Fibroblast of lung (primary cell): Measurements from ENCODE around the gene TGFBRAP1. TPM values are rescaled to one million over a fixed set of nuclear protein-coding genes. Genes with fewer than 3 reads are reported as not detected.
A peak's percentile ranks its signal among the peaks of the same experiment; 100 is the strongest.

Experiments
- DNase-seq, 2 donors: peaks; one replicate each; pipeline versions ENCODE4 v3.0.0 to v3.0.0-alpha.2; 2010; ENCODE audit warnings: low read depth in 2 of 2
- H2AFZ ChIP-seq: 2 replicates; pipeline ENCODE4 v1.5.1; 2012; ENCODE audit warnings: low read length, control low read depth, inconsistent platforms
- H3K27ac ChIP-seq: 2 replicates; pipeline ENCODE4 v1.5.1; 2011; ENCODE audit warnings: low read length, control low read depth; ENCODE audit not compliant: insufficient read depth
- H3K27me3 ChIP-seq: 2 replicates; pipeline ENCODE4 v1.5.1; 2011; ENCODE audit warnings: mild to moderate bottlenecking, low read length; ENCODE audit not compliant: control insufficient read depth, insufficient read depth
- H3K36me3 ChIP-seq: 2 replicates; pipeline ENCODE4 v1.5.1; 2011; ENCODE audit warnings: low read length; ENCODE audit not compliant: control insufficient read depth, insufficient read depth
- H3K4me1 ChIP-seq: 2 replicates; pipeline ENCODE4 v1.5.1; 2011; ENCODE audit warnings: low read length; ENCODE audit not compliant: control insufficient read depth, insufficient read depth; ENCODE audit errors: extremely low read depth
- H3K4me2 ChIP-seq: 2 replicates; pipeline ENCODE4 v1.5.1; 2011; ENCODE audit warnings: low read length, control low read depth; ENCODE audit not compliant: insufficient read depth; ENCODE audit errors: extremely low read depth
- H3K4me3 ChIP-seq, 4 experiments: fragments of 200-600 bp in 1 of 4; sonication (generic) in 1 of 4; replicated peaks in 1 of 4; 2 replicates each; pipeline ENCODE4 v1.5.1; 2011 to 2016; ENCODE audit warnings: low read length in 4 of 4, low read depth in 3 of 4, mild to moderate bottlenecking in 3 of 4, control low read depth in 2 of 4, inconsistent platforms in 1 of 4, mixed read lengths in 1 of 4; ENCODE audit not compliant: insufficient read depth in 1 of 4; ENCODE audit errors: control extremely low read depth in 1 of 4
- H3K79me2 ChIP-seq: 2 replicates; pipeline ENCODE4 v1.5.1; 2012; ENCODE audit warnings: mild to moderate bottlenecking, low read length, inconsistent platforms; ENCODE audit not compliant: control insufficient read depth, insufficient read depth
- H3K9ac ChIP-seq: 2 replicates; pipeline ENCODE4 v1.5.1; 2011; ENCODE audit warnings: mild to moderate bottlenecking, low read length, control low read depth; ENCODE audit not compliant: insufficient read depth
- H3K9me3 ChIP-seq: 2 replicates; pipeline ENCODE4 v1.5.1; 2012; ENCODE audit warnings: low read depth, low read length; ENCODE audit not compliant: control insufficient read depth, insufficient read depth
- H4K20me1 ChIP-seq: 2 replicates; pipeline ENCODE4 v1.5.1; 2011; ENCODE audit warnings: low read length; ENCODE audit not compliant: control insufficient read depth, insufficient read depth; ENCODE audit errors: extremely low read depth
- EZH2 ChIP-seq: IDR thresholded peaks from 2 replicates; pipeline ENCODE4 v1.5.1; 2012; ENCODE audit warnings: low read length, control low read depth, mild to moderate bottlenecking; ENCODE audit errors: missing control alignments
- polyA plus RNA-seq, 2 donors: library from polyadenylated mRNA; depleted of rRNA in 1 of 2; stranded (reverse) in 1 of 2; unstranded in 1 of 2; fragments of >200 nt; gene quantifications; 2 replicates each; pipeline ENCODE4 v1.2.1, GENCODE V29; 2011 to 2012; ENCODE audit warnings: missing spikeins in 1 of 2
- total RNA-seq: library from RNA; depleted of rRNA; stranded (reverse); fragments of >200 nt; gene quantifications from 2 replicates; pipeline ENCODE4 v1.2.1, GENCODE V29; 2014
- TF ChIP-seq, protein P1 (sequence below), 2 donors: IDR thresholded peaks in 1 of 2; conservative IDR thresholded peaks in 1 of 2; 1 replicate in 1 of 2; 2 replicates in 1 of 2; pipeline ENCODE4 v1.5.1; 2011 to 2012; ENCODE audit warnings: low read length in 2 of 2, control low read depth in 1 of 2, inconsistent platforms in 1 of 2, low read depth in 1 of 2, mild to moderate bottlenecking in 1 of 2

TGFBRAP1 gene
- total and polyA plus RNA-seq, 2 donors (not counting 1 experiment from before 2014, with no cell fraction given), result 8.5 to 14.9 TPM

DNA sequence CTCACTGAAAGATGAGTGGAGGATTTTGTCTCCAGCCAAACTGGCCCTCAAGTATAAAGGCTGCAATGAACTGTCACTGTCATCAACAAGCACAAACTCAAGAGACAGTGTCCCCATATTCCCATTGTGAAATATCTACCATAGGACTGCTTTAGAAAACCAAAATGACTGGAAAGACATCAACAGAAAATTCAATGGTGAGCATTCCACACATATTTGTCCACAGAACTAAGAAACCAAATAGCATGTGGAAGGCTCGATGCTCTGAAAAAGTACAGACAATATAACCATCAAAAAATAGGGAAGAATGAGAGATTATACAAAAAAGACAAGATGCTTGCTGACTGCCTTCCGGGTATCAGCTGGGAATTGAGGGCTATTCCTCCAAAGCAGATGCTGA is 37.6 kb downstream of the TGFBRAP1 start:
- H3K79me2 ChIP-seq, result no peaks in the 10 kb centered on the region
- no peaks in the 10 kb centered on the region for H4K20me1 ChIP-seq
- TF ChIP-seq, protein P1, sequence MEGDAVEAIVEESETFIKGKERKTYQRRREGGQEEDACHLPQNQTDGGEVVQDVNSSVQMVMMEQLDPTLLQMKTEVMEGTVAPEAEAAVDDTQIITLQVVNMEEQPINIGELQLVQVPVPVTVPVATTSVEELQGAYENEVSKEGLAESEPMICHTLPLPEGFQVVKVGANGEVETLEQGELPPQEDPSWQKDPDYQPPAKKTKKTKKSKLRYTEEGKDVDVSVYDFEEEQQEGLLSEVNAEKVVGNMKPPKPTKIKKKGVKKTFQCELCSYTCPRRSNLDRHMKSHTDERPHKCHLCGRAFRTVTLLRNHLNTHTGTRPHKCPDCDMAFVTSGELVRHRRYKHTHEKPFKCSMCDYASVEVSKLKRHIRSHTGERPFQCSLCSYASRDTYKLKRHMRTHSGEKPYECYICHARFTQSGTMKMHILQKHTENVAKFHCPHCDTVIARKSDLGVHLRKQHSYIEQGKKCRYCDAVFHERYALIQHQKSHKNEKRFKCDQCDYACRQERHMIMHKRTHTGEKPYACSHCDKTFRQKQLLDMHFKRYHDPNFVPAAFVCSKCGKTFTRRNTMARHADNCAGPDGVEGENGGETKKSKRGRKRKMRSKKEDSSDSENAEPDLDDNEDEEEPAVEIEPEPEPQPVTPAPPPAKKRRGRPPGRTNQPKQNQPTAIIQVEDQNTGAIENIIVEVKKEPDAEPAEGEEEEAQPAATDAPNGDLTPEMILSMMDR (conservative IDR thresholded peaks at IDR 0.05 in 1 of 2, IDR thresholded peaks at IDR 0.05 in 1 of 2; ENCODE audit: low read depth in 1 of 2, low read length in 2 of 2), result no peak
- TF ChIP-seq EZH2, result no peak
- H3K9me3 ChIP-seq, result no peaks in the 10 kb centered on the region
- H2AFZ ChIP-seq, result no peak overlapping the region
- no peak overlapping the region for H3K4me3 ChIP-seq
- no peak overlapping the region for H3K9ac ChIP-seq
- no peaks in the 10 kb centered on the region for H3K36me3 ChIP-seq
- H3K27ac ChIP-seq, result no peak overlapping the region
- peak in 1 of 2 donors; percentile 38 for DNase-seq
- no peak overlapping the region for H3K4me2 ChIP-seq
- no peaks in the 10 kb centered on the region for H3K27me3 ChIP-seq
- no peaks in the 10 kb centered on the region for H3K4me1 ChIP-seq

DNA sequence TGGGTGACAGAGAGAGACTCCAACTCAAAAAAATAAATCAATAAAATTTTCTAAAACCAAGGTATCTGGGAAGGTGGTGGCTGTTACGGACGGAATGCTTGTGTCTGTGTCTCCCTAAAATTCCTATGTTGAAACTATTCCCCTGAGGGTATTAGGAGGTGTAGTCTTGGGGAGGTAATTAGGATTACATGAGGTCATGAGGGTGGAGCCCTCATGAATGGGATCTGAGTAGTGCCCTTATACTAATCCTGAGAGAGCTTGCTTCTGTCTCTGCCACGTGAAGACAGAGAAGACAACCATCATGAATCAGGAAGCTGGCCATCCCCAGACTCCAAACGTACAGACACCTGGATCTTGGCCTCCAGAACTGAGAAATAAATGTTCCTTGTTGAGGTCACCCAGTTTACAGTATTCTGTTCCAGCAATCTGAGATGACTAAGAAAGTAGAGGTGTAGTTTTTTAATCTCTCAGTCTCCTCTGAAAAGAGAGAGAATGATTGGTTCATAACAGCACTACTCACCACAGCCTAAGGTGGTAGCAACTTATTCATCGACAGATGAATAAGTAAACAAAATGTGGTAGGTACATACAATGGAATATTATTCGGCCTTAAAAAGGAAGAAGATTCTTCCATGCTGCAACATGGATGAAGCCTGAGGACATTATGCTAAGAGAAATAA is 38.4 kb downstream of the TGFBRAP1 start:
- Histone ChIP-seq H3K4me1 (no peaks in the 10 kb centered on the region), H3K27ac (no peak overlapping the region), H3K9ac (no peak overlapping the region), H3K36me3 (no peaks in the 10 kb centered on the region), H3K4me3 (no peak overlapping the region), H4K20me1 (no peaks in the 10 kb centered on the region), H3K4me2 (no peak overlapping the region), H2AFZ (no peak overlapping the region), H3K79me2 (no peaks in the 10 kb centered on the region), H3K9me3 (no peaks in the 10 kb centered on the region), H3K27me3 (no peaks in the 10 kb centered on the region)
- no peak for TF ChIP-seq EZH2
- TF ChIP-seq, protein P1 (conservative IDR thresholded peaks at IDR 0.05 in 1 of 2, IDR thresholded peaks at IDR 0.05 in 1 of 2; ENCODE audit: low read depth in 1 of 2, low read length in 2 of 2), result no peak
- DNase-seq, result no peak

DNA sequence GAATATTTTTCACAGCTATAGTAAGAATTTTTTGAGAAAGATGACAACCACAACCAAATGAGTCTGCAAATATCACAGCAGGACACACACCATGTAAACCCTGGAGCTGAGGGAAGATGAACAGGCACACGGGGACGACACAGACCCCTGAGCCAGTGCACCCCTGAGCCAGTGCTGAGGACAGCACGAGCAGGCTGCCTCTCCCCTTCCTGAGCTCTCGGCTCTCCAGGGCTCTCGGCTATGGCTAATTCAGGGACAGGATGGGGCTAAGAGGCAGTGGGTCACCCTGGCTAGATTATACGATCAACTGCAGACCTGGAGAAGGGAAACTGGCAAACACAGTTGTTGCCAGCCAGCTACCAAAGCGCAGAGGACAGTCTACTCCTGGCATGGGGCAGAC is 41.4 kb downstream of the TGFBRAP1 start:
- Histone ChIP-seq H3K4me3 (no peak overlapping the region), H3K27ac (no peak overlapping the region), H3K27me3 (no peaks in the 10 kb centered on the region), H3K36me3 (no peaks in the 10 kb centered on the region), H3K9ac (no peak overlapping the region), H3K79me2 (no peaks in the 10 kb centered on the region), H4K20me1 (no peaks in the 10 kb centered on the region), H3K9me3 (no peaks in the 10 kb centered on the region), H2AFZ (no peak overlapping the region), H3K4me2 (no peak overlapping the region), H3K4me1 (no peaks in the 10 kb centered on the region)
- DNase-seq, result no peak
- no peak for TF ChIP-seq EZH2
- TF ChIP-seq, protein P1 (conservative IDR thresholded peaks at IDR 0.05 in 1 of 2, IDR thresholded peaks at IDR 0.05 in 1 of 2; ENCODE audit: low read depth in 1 of 2, low read length in 2 of 2), result no peak
